ENCODE measurements around the gene RAPGEF1.

DNA sequence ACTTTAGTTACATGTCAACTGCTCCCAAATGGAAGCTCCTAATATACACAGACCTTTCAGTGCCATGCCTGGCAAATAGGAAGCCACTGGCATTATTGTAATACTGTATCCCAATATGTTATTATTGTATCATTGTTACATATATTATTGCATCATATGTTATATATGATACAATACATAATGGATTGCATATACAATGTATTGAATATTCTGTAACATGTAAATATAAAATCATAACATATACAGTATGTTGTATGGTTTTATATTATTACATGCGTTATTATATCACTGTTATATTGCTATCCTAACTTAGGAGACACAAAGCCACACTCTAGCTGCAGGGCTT lies 38.5 kb downstream of the RAPGEF1 start:
- no peak for TF ChIP-seq SIN3A (IDR thresholded peaks at IDR 0.05; ENCODE audit: borderline replicate concordance, insufficient read depth, low read length)
- no peak for TF ChIP-seq TAF1 (IDR thresholded peaks at IDR 0.05; ENCODE audit: borderline replicate concordance, insufficient read depth, low read length)
- TF ChIP-seq POLR2AphosphoS5 (IDR thresholded peaks at IDR 0.05; ENCODE audit: low read depth, low read length), result no peak
- TF ChIP-seq, protein P1, sequence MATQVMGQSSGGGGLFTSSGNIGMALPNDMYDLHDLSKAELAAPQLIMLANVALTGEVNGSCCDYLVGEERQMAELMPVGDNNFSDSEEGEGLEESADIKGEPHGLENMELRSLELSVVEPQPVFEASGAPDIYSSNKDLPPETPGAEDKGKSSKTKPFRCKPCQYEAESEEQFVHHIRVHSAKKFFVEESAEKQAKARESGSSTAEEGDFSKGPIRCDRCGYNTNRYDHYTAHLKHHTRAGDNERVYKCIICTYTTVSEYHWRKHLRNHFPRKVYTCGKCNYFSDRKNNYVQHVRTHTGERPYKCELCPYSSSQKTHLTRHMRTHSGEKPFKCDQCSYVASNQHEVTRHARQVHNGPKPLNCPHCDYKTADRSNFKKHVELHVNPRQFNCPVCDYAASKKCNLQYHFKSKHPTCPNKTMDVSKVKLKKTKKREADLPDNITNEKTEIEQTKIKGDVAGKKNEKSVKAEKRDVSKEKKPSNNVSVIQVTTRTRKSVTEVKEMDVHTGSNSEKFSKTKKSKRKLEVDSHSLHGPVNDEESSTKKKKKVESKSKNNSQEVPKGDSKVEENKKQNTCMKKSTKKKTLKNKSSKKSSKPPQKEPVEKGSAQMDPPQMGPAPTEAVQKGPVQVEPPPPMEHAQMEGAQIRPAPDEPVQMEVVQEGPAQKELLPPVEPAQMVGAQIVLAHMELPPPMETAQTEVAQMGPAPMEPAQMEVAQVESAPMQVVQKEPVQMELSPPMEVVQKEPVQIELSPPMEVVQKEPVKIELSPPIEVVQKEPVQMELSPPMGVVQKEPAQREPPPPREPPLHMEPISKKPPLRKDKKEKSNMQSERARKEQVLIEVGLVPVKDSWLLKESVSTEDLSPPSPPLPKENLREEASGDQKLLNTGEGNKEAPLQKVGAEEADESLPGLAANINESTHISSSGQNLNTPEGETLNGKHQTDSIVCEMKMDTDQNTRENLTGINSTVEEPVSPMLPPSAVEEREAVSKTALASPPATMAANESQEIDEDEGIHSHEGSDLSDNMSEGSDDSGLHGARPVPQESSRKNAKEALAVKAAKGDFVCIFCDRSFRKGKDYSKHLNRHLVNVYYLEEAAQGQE (IDR thresholded peaks at IDR 0.05; ENCODE audit: insufficient read depth in 1 of 2, low read depth in 2 of 2, low read length in 2 of 2), result no peak
- no peak for TF ChIP-seq FOXP2 (optimal IDR thresholded peaks at IDR 0.05; ENCODE audit: borderline replicate concordance, extremely low read depth, extremely low read length, insufficient read depth)
